GM19043 (cell line): Measurements from ENCODE around the gene PIH1D1.

Experiments
- ATAC-seq: cut with Tn5 transposase; IDR thresholded peaks from one replicate; pipeline ENCODE4 v1.9.1; 2021; ENCODE audit warnings: low read depth; ENCODE audit not compliant: unreplicated experiment

The PIH1D1 gene

GRCh38 chr19:49451430-49452181 lies at the start of gene PIH1D1:
PIH1D1 (minus strand) TSS chr19:49451814; CDS start chr19:49451574, 240 bp downstream.
- ATAC-seq: peak; percentile 47

- ATAC-seq: no peak
Observed at GRCh38 chr19:49499030-49499670, 47.5 kb upstream of the PIH1D1 start.

GRCh38 chr19:49498475-49498874 lies 46.9 kb upstream of the PIH1D1 start:
- no peak for ATAC-seq

- no peak for ATAC-seq
Observed at GRCh38 chr19:49497789-49498103, 46.1 kb upstream of the PIH1D1 start.

GRCh38 chr19:49497047-49497788 lies 45.6 kb upstream of the PIH1D1 start:
- no peak for ATAC-seq

GRCh38 chr19:49496574-49497008 lies 45.0 kb upstream of the PIH1D1 start:
- ATAC-seq: no peak

GRCh38 chr19:49492573-49493405 lies 41.2 kb upstream of the PIH1D1 start:
- no peak for ATAC-seq

- ATAC-seq: no peak
Observed at GRCh38 chr19:49491804-49492572, 40.4 kb upstream of the PIH1D1 start.

- ATAC-seq: no peak
Observed at GRCh38 chr19:49491030-49491803, 39.6 kb upstream of the PIH1D1 start.

- no peak for ATAC-seq
Observed at GRCh38 chr19:49490287-49491029, 38.8 kb upstream of the PIH1D1 start.

GRCh38 chr19:49489601-49490167 lies 38.1 kb upstream of the PIH1D1 start:
- no peak for ATAC-seq

- no peak for ATAC-seq
Observed at GRCh38 chr19:49488863-49489537, 37.4 kb upstream of the PIH1D1 start.

- ATAC-seq: no peak
Observed at GRCh38 chr19:49488046-49488862, 36.6 kb upstream of the PIH1D1 start.

GRCh38 chr19:49487277-49488045 lies 35.8 kb upstream of the PIH1D1 start, which contains the start of gene RPL13A:
RPL13A (plus strand) TSS chr19:49487608; CDS start chr19:49487630, 22 bp downstream.
- ATAC-seq: peak; percentile 79

GRCh38 chr19:49486710-49487276 lies 35.2 kb upstream of the PIH1D1 start:
- no peak for ATAC-seq

- no peak for ATAC-seq
Observed at GRCh38 chr19:49486232-49486631, 34.6 kb upstream of the PIH1D1 start.
